GM23248 (cell line): ENCODE data around the gene PC.

Source experiments
- EZH2 ChIP-seq: fragments of 200-600 bp; sonication (generic); IDR thresholded peaks from 2 replicates; pipeline ENCODE4 v1.6.1; 2018; ENCODE audit warnings: antibody characterized with exemption, mild to moderate bottlenecking; ENCODE audit not compliant: insufficient read depth, poor library complexity, severe bottlenecking
- EZH2phosphoT487 ChIP-seq: fragments of 200-600 bp; sonication (generic); IDR thresholded peaks from 2 replicates; pipeline ENCODE4 v1.6.1; 2018; ENCODE audit warnings: antibody characterized with exemption, moderate library complexity, mild to moderate bottlenecking, low read depth; ENCODE audit not compliant: insufficient read depth

DNA sequence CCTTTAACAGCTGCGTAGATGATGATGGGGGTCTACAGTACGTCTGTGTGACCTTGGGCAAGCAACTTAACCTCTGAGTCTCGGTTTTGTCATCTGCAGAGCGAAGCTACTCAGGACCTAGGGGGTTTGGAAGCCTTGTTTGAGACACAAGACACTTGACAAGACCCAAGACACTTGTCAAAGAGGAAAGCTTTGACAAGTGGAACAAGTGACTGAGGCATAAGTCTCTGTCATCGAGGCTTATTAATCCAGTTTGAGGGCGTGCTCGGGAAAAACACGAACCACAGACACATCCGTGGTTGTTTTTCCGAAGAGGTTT lies 732 bp upstream of the PC start:
- TF ChIP-seq EZH2 (no peak), EZH2phosphoT487 (no peak)
